Effector memory CD8-positive, alpha-beta T cell (primary cell): ENCODE data around the gene ZMYND11.

Experiments
- ATAC-seq: fragments of 150-1000 bp; cut with Tn5 transposase; replicated peaks from 2 replicates; pipeline ENCODE4 v1.10.0; 2021; ENCODE audit warnings: mild to moderate bottlenecking, moderate library complexity
- DNase-seq, 3 experiments: peaks; one replicate each; pipeline ENCODE4 v3.0.0; 2021
- H3K27ac Mint-ChIP-seq, 2 donors: one replicate each; pipeline ENCODE4 v1.8.0; 2022; ENCODE audit warnings: mild to moderate bottlenecking in 2 of 2, mixed read lengths in 2 of 2, moderate library complexity in 2 of 2
- H3K27me3 Mint-ChIP-seq, 2 donors: one replicate each; pipeline ENCODE4 v1.8.0; 2022; ENCODE audit warnings: mixed read lengths in 2 of 2
- H3K36me3 Mint-ChIP-seq: one replicate; pipeline ENCODE4 v1.8.0; 2022; ENCODE audit warnings: mild to moderate bottlenecking, moderate library complexity, mixed read lengths; ENCODE audit not compliant: insufficient read depth
- H3K4me1 Mint-ChIP-seq, 2 donors: one replicate each; pipeline ENCODE4 v1.8.0; 2022; ENCODE audit warnings: low read depth in 2 of 2, mixed read lengths in 2 of 2
- H3K4me3 Mint-ChIP-seq, 2 donors: one replicate each; pipeline ENCODE4 v1.8.0; 2022; ENCODE audit warnings: mild to moderate bottlenecking in 2 of 2, mixed read lengths in 2 of 2, moderate library complexity in 2 of 2
- H3K9me3 Mint-ChIP-seq, 2 donors: one replicate each; pipeline ENCODE4 v1.8.0; 2022; ENCODE audit warnings: mixed read lengths in 2 of 2

The ZMYND11 gene

DNA sequence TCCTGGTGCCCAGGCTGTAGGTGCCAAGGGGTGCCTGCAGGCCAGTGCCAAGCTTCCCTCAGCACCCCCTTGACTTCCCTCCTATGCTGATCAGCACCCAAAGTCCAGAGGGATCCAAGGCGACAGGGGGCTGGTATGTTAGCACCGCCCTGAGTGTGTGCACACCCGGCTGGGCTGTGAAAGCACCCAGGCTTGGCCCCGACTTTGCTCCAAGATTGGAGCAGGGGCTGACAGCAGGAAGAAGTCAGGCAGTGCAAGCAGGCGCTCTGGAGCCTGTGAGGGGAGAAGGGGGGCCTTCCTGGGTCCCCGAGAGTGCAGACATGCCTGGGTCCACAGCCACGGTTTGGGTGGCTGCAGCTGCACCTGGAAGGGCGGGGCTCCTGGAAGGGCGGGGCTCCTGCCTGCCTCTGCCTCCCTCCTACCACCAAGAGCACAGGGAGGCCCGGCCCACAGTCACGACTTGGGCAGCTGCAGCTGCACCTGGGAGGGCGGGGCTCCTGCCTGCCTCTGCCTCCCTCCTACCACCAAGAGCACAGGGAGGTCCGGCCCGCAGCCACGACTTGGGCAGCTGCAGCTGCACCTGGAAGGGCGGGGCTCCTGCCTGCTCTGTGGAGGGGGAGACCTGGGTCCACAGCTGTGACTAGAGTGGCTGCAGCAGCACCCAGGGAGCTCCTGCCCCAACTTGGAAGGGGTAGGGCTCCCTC is 30.2 kb upstream of the ZMYND11 start:
- DNase-seq, result no peak
- Mint-ChIP-seq H3K4me1 (peaks cover 0 to 6% of the 10 kb centered on the region in 2 donors), H3K27me3 (peaks cover 13 to 20% of the 10 kb centered on the region in 2 donors), H3K4me3 (no peak overlapping the region), H3K9me3 (no peaks in the 10 kb centered on the region), H3K36me3 (no peaks in the 10 kb centered on the region), H3K27ac (no peak overlapping the region)
- ATAC-seq, result no peak

- DNase-seq, result no peak
- no peaks in the 10 kb centered on the region for H3K36me3 Mint-ChIP-seq
- H3K27ac Mint-ChIP-seq, result no peak overlapping the region
- no peak overlapping the region for H3K4me3 Mint-ChIP-seq
- peaks cover 0 to 6% of the 10 kb centered on the region in 2 donors for H3K4me1 Mint-ChIP-seq
- no peak for ATAC-seq
- H3K27me3 Mint-ChIP-seq, result peaks cover 13 to 19% of the 10 kb centered on the region in 2 donors
- no peaks in the 10 kb centered on the region for H3K9me3 Mint-ChIP-seq
Measured at GRCh38 chr10:105806-106205, 29.4 kb upstream of the ZMYND11 start.

- DNase-seq (no peak), ATAC-seq (no peak)
- Mint-ChIP-seq H3K4me1 (peaks cover 0 to 6% of the 10 kb centered on the region in 2 donors), H3K4me3 (no peak overlapping the region), H3K36me3 (no peaks in the 10 kb centered on the region), H3K9me3 (no peaks in the 10 kb centered on the region), H3K27ac (no peak overlapping the region), H3K27me3 (peaks cover 9 to 11% of the 10 kb centered on the region in 2 donors)
Measured at GRCh38 chr10:106740-107139, 28.5 kb upstream of the ZMYND11 start.

DNA sequence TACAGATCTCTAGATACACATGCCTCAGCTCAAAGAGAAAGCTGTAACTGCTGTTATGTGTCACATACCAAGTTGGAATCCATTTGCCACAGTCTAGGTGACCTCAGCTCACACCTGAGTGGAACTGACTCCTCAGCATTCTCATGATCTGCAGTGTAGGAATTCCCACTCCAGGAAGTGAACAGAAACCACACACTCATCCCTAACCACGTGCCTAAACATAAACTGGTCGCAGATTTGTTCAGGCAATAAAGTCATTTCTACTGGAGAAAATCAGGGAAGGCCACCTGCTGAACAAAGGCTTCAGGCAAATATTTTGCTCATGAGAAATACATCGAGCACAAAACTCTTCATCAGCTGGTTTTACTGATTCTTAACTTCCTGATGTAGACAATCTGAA is 23.0 kb upstream of the ZMYND11 start:
- DNase-seq (no peak), ATAC-seq (no peak)
- no peak overlapping the region for H3K4me3 Mint-ChIP-seq
- H3K36me3 Mint-ChIP-seq, result no peaks in the 10 kb centered on the region
- H3K27ac Mint-ChIP-seq, result peak overlapping the region in 1 of 2 donors; percentile 25
- no peaks in the 10 kb centered on the region for H3K9me3 Mint-ChIP-seq
- peaks cover 11 to 12% of the 10 kb centered on the region in 2 donors for H3K27me3 Mint-ChIP-seq
- no peaks in the 10 kb centered on the region for H3K4me1 Mint-ChIP-seq

DNA sequence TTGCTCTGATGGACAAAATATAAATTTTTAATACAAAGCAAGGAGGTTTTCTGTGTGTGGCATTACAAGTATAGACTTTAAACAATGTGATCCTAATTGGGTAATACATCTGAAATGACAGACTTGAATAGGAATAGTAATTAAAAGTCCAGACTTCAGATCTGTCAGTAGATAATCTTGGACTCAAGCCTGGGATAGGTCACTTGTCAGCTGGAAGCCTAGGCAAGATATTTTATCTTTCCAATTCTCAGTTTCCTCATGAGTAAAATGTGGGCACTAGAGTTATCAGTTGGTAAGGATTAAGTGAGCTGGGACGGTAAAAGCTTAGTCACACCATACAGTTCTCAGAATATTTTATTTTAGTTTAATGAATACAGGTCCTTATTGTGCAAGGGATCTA is 10.4 kb upstream of the ZMYND11 start:
- Mint-ChIP-seq H3K27ac (no peak overlapping the region), H3K4me1 (peaks cover 2 to 4% of the 10 kb centered on the region in 2 donors), H3K36me3 (no peaks in the 10 kb centered on the region), H3K27me3 (peaks cover 33 to 44% of the 10 kb centered on the region in 2 donors), H3K4me3 (no peak overlapping the region), H3K9me3 (no peaks in the 10 kb centered on the region)
- DNase-seq, result no peak
- no peak for ATAC-seq

- Mint-ChIP-seq H3K27ac (peak overlapping the region; percentile 61 to 89), H3K4me3 (peak overlapping the region; percentile 81 to 92), H3K27me3 (peaks cover 8 to 16% of the 10 kb centered on the region in 2 donors), H3K9me3 (no peaks in the 10 kb centered on the region), H3K4me1 (peaks cover 4 to 8% of the 10 kb centered on the region in 2 donors), H3K36me3 (no peaks in the 10 kb centered on the region)
- ATAC-seq (peak; percentile 74), DNase-seq (peak in 2 of 3 experiments; percentile 9 to 17)
Measured at GRCh38 chr10:127612-128432, 7.4 kb upstream of the ZMYND11 start.

DNA sequence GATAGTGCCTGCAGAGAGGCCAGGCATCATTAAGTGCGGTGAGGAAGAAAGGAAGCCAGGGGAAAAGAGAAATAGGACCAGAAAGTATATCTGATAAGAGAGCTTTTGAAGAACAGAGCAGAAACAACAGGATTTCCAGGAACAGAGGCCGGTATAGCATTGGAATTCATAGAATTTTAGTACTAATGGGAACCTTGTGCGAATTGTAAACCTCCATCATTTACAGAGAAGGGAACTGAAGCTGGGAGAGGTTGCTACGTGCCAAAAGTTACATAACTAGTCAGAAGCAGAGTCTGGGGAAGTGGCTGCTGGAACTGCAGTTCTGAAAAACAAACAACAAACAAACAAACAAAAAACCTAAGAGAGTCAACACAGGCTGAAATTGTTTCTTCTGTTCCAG is 5.4 kb upstream of the ZMYND11 start:
- peak overlapping the region in 1 of 2 donors; percentile 19 for H3K27ac Mint-ChIP-seq
- peaks cover 8 to 17% of the 10 kb centered on the region in 2 donors for H3K4me1 Mint-ChIP-seq
- H3K9me3 Mint-ChIP-seq, result no peaks in the 10 kb centered on the region
- DNase-seq (no peak), ATAC-seq (no peak)
- peaks cover 0 to 6% of the 10 kb centered on the region in 2 donors for H3K27me3 Mint-ChIP-seq
- no peaks in the 10 kb centered on the region for H3K36me3 Mint-ChIP-seq
- H3K4me3 Mint-ChIP-seq, result no peak overlapping the region

DNA sequence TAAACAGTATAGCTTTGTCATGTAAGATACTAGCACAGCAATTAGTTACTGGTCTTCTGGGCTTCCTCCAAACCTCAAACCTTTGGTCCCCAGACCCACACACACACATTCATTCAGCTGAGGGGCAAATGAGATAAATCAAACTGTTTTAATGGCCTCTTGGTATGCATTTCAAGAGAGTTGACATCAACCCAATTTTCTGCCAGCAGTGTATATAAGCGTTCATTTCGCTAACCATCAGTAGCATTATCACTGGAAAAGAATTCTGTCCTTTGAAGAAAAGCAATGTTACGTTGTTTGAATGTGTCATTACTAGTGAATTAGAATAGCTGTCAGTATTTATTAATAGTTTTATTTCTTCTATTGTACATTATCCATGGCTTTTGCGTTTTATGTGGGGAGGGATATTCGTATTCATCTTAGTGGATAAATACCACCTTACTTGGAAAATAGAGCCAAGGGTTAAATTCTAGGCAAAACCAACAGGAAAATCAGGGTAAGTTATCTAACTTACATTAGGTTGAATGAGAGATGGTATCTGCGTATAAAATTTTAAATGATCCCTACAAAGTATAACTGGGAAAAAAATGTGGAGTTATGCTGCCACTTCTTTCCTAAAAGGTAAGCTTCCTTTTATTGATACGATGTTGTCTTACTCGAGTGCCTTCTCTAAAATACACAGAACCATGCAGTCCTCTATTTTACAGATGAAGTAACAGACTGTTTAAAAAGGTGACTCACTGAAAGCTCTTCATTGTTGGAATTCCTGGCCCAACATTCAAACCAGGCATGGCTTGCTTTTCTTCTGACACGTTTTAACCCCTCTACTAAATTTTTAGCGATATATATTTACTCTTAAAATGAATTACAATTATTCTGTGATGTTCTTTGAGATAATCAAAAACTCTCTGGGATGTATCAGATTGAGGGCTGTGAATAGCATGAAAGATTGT is 2.0 kb upstream of the ZMYND11 start:
- no peaks in the 10 kb centered on the region for H3K9me3 Mint-ChIP-seq
- peaks cover 13% of the 10 kb centered on the region for H3K36me3 Mint-ChIP-seq
- H3K27me3 Mint-ChIP-seq, result no peaks in the 10 kb centered on the region
- peak overlapping the region; percentile 72 to 83 for H3K4me3 Mint-ChIP-seq
- peaks cover 20 to 22% of the 10 kb centered on the region in 2 donors for H3K4me1 Mint-ChIP-seq
- ATAC-seq, result no peak
- H3K27ac Mint-ChIP-seq, result peak overlapping the region; percentile 36 to 90
- no peak for DNase-seq

DNA sequence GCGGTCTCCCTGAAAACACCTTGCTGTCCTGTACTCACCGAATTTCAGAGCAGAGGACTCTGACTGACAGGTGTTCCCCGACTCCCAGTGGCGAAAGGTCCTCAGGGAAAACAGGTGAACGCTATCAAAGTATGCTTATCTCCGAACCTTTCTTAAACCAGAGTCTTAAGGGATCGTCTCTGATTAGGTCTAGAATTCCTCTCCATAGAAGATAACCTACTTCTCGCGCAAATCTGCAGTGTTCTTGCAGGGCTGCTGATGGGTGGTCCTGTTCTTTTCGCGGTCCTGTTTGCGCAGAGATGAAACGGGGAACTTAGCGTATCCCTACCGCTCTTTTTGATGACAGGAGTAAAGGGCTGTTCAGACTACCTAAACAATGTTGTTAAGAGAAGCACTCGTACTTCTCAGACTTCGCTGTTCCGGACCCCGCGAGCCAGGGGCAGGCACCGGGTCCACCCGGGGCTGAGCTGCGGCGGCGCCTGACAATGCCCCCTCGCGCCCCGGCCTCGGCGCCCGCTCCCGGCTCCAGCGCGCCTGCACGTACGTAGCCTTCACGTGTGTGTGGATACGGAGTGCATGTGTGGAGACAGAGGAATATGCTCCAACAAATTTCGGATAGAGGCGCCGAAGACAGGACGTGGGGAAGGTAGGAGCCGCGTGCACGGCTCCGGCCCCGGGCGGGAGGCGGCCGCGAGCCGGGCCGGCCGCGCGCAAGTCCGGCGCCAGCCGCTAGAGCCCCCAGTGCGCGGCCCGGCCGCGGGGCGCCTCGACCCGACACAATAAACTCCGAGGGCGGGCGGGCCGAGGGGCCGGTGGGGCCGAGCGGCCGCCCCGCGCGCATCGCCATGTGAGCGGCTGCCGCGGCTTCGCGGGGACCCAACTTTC is 766 bp upstream of the ZMYND11 start:
- Mint-ChIP-seq H3K9me3 (no peaks in the 10 kb centered on the region), H3K4me3 (peak overlapping the region; percentile 72 to 83), H3K36me3 (peaks cover 16% of the 10 kb centered on the region), H3K4me1 (peaks cover 20 to 30% of the 10 kb centered on the region in 2 donors), H3K27ac (peak overlapping the region; percentile 36 to 90), H3K27me3 (no peaks in the 10 kb centered on the region)
- peak; percentile 3 to 32 (median 14) for DNase-seq
- ATAC-seq, result peak; percentile 23

DNA sequence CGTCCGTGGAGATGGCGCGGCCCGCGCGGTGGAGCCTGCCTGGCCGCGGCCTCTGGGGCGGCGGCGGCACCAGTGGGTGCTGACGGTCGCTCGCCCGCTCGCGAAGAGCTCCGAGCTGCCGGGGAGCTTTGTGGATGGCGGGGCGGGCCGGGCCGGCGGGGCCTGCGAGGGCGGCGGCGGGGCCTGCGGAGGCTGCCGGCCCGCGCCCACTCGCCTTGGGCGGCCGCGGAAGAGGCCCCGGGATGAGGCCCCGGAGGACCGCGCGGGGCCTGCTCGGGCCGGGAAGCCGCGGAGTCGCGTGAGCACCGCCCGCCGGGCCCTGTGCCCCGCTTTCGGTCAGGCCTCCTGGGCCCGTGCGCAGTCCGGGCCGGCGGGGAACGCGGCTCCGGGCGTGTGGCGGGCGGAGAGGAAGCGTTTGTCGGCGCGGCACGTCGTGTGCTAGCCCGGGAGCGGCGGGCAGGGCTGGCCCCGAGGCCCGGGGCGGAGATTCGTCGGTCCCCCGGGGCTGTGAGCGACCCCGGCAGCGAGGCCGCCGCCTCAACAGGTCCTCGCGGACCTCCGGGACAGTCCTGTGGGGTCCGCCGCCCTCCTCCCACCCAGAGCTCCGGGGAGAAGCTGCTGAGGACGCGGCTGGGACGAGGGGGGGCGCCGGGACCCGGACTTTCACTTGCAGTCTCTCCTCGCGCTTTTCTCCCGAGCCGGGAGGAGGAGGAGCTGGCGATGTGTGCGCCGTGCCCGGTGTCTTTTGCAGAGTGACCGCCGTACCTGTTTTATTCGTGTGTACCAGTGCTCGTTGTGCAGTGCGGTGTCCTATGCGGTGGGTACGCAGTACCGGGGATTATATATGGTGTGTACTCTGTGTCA is 578 bp downstream of the ZMYND11 start:
- H3K9me3 Mint-ChIP-seq, result no peaks in the 10 kb centered on the region
- no peaks in the 10 kb centered on the region for H3K27me3 Mint-ChIP-seq
- ATAC-seq, result peak; percentile 39
- peak overlapping the region; percentile 85 to 87 for H3K4me3 Mint-ChIP-seq
- peaks cover 23 to 35% of the 10 kb centered on the region in 2 donors for H3K4me1 Mint-ChIP-seq
- peak overlapping the region; percentile 91 to 93 for H3K27ac Mint-ChIP-seq
- peaks cover 16% of the 10 kb centered on the region for H3K36me3 Mint-ChIP-seq
- peak; percentile 43 to 63 (median 60) for DNase-seq

- H3K27ac Mint-ChIP-seq, result peak overlapping the region; percentile 91 to 93
- DNase-seq (no peak), ATAC-seq (no peak)
- peaks cover 23 to 39% of the 10 kb centered on the region in 2 donors for H3K4me1 Mint-ChIP-seq
- peak overlapping the region; percentile 85 to 87 for H3K4me3 Mint-ChIP-seq
- peaks cover 16% of the 10 kb centered on the region for H3K36me3 Mint-ChIP-seq
- H3K27me3 Mint-ChIP-seq, result no peaks in the 10 kb centered on the region
- H3K9me3 Mint-ChIP-seq, result no peaks in the 10 kb centered on the region
Measured at GRCh38 chr10:136465-136762, 1.2 kb downstream of the ZMYND11 start.

DNA sequence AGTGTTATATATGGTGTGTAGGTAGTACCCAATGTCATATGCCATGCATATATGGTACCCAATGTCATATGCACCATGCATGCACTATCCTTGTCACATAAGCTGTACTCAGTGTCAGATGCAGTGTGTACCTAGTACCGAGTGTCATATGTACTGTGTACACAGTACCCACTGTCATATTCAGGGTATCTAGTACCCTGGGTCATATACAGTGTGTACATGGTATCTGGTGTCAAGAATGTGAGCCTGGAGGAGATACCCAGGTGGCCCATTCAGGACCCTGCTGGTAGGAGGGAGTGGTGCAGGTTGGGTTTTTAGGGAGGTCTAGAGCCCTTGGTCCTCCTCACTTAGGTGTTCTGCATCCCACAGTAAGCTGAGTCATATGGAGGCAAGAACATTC is 1.8 kb downstream of the ZMYND11 start:
- Mint-ChIP-seq H3K4me3 (peak overlapping the region; percentile 85 to 87), H3K27ac (peak overlapping the region in 1 of 2 donors; percentile 91), H3K36me3 (peaks cover 16% of the 10 kb centered on the region), H3K27me3 (no peaks in the 10 kb centered on the region), H3K9me3 (no peaks in the 10 kb centered on the region), H3K4me1 (peaks cover 23 to 39% of the 10 kb centered on the region in 2 donors)
- DNase-seq (peak; percentile 27 to 43 (median 30)), ATAC-seq (peak; percentile 31)
